Measurements from ENCODE around the gene SPAG7. TPM values are rescaled to one million over a fixed set of nuclear protein-coding genes. Genes with fewer than 3 reads are reported as not detected.

SPAG7 gene
- total and polyA plus RNA-seq, 4 donors = 18.6 to 66.3 (median 26.0) TPM

GRCh38 chr17:5014357-5014756 is 46.7 kb upstream of the SPAG7 start:
- no peak overlapping the region for H3K27ac ChIP-seq (ENCODE audit: low read depth in 1 of 2, low read length in 2 of 2)
- H3K9me3 ChIP-seq (ENCODE audit: control insufficient read depth in 4 of 4, low read length in 3 of 4) = no peaks in the 10 kb centered on the region
- DNase-seq (ENCODE audit: low spot score) = no peak
- 84% methylated on average over 4 of the region's 4 CpGs for WGBS
- no peaks in the 10 kb centered on the region for H3K27me3 ChIP-seq (ENCODE audit: control insufficient read depth in 4 of 4, insufficient read depth in 4 of 4, low read length in 3 of 4)
- no peak overlapping the region for H3K9ac ChIP-seq (ENCODE audit: low read depth in 1 of 2, low read length in 2 of 2)
- H3K36me3 ChIP-seq (ENCODE audit: control insufficient read depth in 4 of 4, insufficient read depth in 3 of 4, low read depth in 1 of 4, low read length in 3 of 4) = peaks cover 18 to 70% (median 39%) of the 10 kb centered on the region in 4 donors
- H3K4me3 ChIP-seq (ENCODE audit: low read depth in 1 of 3, low read length in 3 of 3) = no peak overlapping the region
- TF ChIP-seq JUND (IDR thresholded peaks at IDR 0.05) = no peak
- TF ChIP-seq GABPA (IDR thresholded peaks at IDR 0.05 in 1 of 2, conservative IDR thresholded peaks at IDR 0.05 in 1 of 2) = no peak
- no peak for TF ChIP-seq REST (IDR thresholded peaks at IDR 0.05)
- TF ChIP-seq HNF4A (conservative IDR thresholded peaks at IDR 0.05) = no peak
- TF ChIP-seq YY1 (IDR thresholded peaks at IDR 0.05) = no peak
- TF ChIP-seq CTCF (IDR thresholded peaks at IDR 0.05; ENCODE audit: low read depth, low read length, missing input control) = no peak
- no peak for TF ChIP-seq MAX (IDR thresholded peaks at IDR 0.05)
- TF ChIP-seq EGR1 (IDR thresholded peaks at IDR 0.05; ENCODE audit: low read depth in 2 of 2) = no peak
- TF ChIP-seq FOXA2 (IDR thresholded peaks at IDR 0.05) = no peak
- TF ChIP-seq NR2F2 (IDR thresholded peaks at IDR 0.05) = no peak
- no peak for TF ChIP-seq RXRA (IDR thresholded peaks at IDR 0.05)
- no peak for TF ChIP-seq FOXA1 (IDR thresholded peaks at IDR 0.05)
- TF ChIP-seq ATF3 (IDR thresholded peaks at IDR 0.05) = no peak
- TF ChIP-seq SP1 (IDR thresholded peaks at IDR 0.05) = no peak
- TF ChIP-seq RAD21 (IDR thresholded peaks at IDR 0.05) = no peak
- no peak for TF ChIP-seq HNF4G (IDR thresholded peaks at IDR 0.05)
- no peak for TF ChIP-seq TAF1 (conservative IDR thresholded peaks at IDR 0.05)
- TF ChIP-seq ZBTB33 (IDR thresholded peaks at IDR 0.05) = no peak
- H3K4me1 ChIP-seq (ENCODE audit: control insufficient read depth in 4 of 4, insufficient read depth in 4 of 4, low read length in 3 of 4) = no peaks in the 10 kb centered on the region
